ENCODE data around the gene SDCBP2.

- TF ChIP-seq POLR2A (IDR thresholded peaks at IDR 0.05) = no peak
- TF ChIP-seq CTCF (IDR thresholded peaks at IDR 0.05) = no peak
These were observed 18.3 kb downstream of the SDCBP2 start for GRCh38 chr20:1310506-1311190.
